A549 (cell line): ENCODE results near the gene RPRD1A. TPM values are rescaled to one million over a fixed set of nuclear protein-coding genes. Genes with fewer than 3 reads are reported as not detected.

Experiments
- ATAC-seq, 2 experiments: fragments of 200-7000 bp in 1 of 2; fragments of >200 bp in 1 of 2; cut with Nextera tagmentation in 1 of 2; cut with Tn5 transposase in 1 of 2; 3 replicates each; pipeline versions ENCODE4 v1.8.0 to v1.9.1; 2018 to 2020; ENCODE audit warnings: mild to moderate bottlenecking in 1 of 2, moderate library complexity in 1 of 2
- CTCF ChIA-PET: fragments of 300-600 bp; sonication (Branson Sonifier 250); formaldehyde crosslinking; extraction: SDS; loops from one replicate; lab custom pipeline; 2021; ENCODE audit warnings: antibody characterized with exemption, inconsistent platforms; lab: Yijun Ruan, JAX
- POLR2A ChIA-PET: fragments of 350-600 bp; formaldehyde crosslinking; extraction: SDS; loops from one replicate; lab custom pipeline; 2021; ENCODE audit warnings: antibody characterized with exemption, inconsistent platforms; lab: Yijun Ruan, JAX
- DNase-seq, 2 experiments: peaks; one replicate each; pipeline versions ENCODE4 v3.0.0 to v3.0.0-alpha.2; 2011 to 2016; ENCODE audit warnings: low read depth in 1 of 2, low spot score in 1 of 2
- FAIRE-seq: peaks from 2 replicates; lab custom pipeline; 2011; peaks lifted over from hg19 to GRCh38; lab: Jason Lieb, UNC
- H3K27ac ChIP-seq, 2 experiments: fragments of >200 bp; sonication (Bioruptor Twin); formaldehyde crosslinking; 3 replicates each; pipeline ENCODE4 v1.5.1; 2016 to 2017
- H3K4me1 ChIP-seq: fragments of >200 bp; sonication (Bioruptor Twin); formaldehyde crosslinking; 3 replicates; pipeline ENCODE4 v1.6.1; 2016
- H3K4me2 ChIP-seq: fragments of >200 bp; sonication (Bioruptor Twin); formaldehyde crosslinking; 3 replicates; pipeline ENCODE4 v1.6.1; 2016
- H3K4me3 ChIP-seq: fragments of >200 bp; sonication (Bioruptor Twin); formaldehyde crosslinking; 3 replicates; pipeline ENCODE4 v1.5.1; 2016
- H3K9me3 ChIP-seq: fragments of >200 bp; sonication (Bioruptor Twin); formaldehyde crosslinking; 3 replicates; pipeline ENCODE4 v1.6.1; 2016
- CBX2 ChIP-seq: fragments of 200-600 bp; sonication (generic); IDR thresholded peaks from 2 replicates; pipeline ENCODE4 v1.6.1; 2016; ENCODE audit warnings: low read depth, mild to moderate bottlenecking, borderline replicate concordance
- CEBPB ChIP-seq, 2 experiments: fragments of >200 bp in 1 of 2; sonication (Bioruptor Twin) in 1 of 2; formaldehyde crosslinking in 1 of 2; IDR thresholded peaks; 2 replicates each; pipeline ENCODE4 v1.6.1; 2012 to 2016
- EHMT2 ChIP-seq: fragments of 200-600 bp; sonication (generic); IDR thresholded peaks from 2 replicates; pipeline ENCODE4 v1.6.1; 2016; ENCODE audit warnings: antibody characterized with exemption, low read depth, mild to moderate bottlenecking, moderate library complexity
- EP300 ChIP-seq, 2 experiments: fragments of >200 bp; sonication (Bioruptor Twin); formaldehyde crosslinking; IDR thresholded peaks; 2 replicates in 1 of 2; 3 replicates in 1 of 2; pipeline ENCODE4 v1.6.1; 2016 to 2017
- FOXS1 ChIP-seq: fragments of 250-450 bp; sonication (Bioruptor Pico); IDR thresholded peaks from 2 replicates; pipeline ENCODE4 v1.5.0; 2020; ENCODE audit warnings: mild to moderate bottlenecking, moderate library complexity
- GATA3 ChIP-seq: IDR thresholded peaks from 2 replicates; pipeline ENCODE4 v1.6.1; 2012; ENCODE audit warnings: borderline replicate concordance
- HDAC2 ChIP-seq: fragments of 200-600 bp; sonication (generic); IDR thresholded peaks from 2 replicates; pipeline ENCODE4 v1.6.1; 2016
- HOXB5 ChIP-seq: fragments of 250-450 bp; sonication (Bioruptor Pico); IDR thresholded peaks from 2 replicates; pipeline ENCODE4 v1.5.0; 2020; ENCODE audit warnings: mild to moderate bottlenecking, moderate library complexity
- JUNB ChIP-seq: fragments of >200 bp; sonication (Bioruptor Twin); formaldehyde crosslinking; IDR thresholded peaks from 2 replicates; pipeline ENCODE4 v1.6.1; 2016
- RAD21 ChIP-seq, 2 experiments: fragments of >200 bp in 1 of 2; sonication (Bioruptor Twin) in 1 of 2; formaldehyde crosslinking in 1 of 2; IDR thresholded peaks in 1 of 2; conservative IDR thresholded peaks in 1 of 2; 2 replicates in 1 of 2; 3 replicates in 1 of 2; pipeline ENCODE4 v1.6.1; 2012 to 2018; ENCODE audit warnings: inconsistent platforms in 1 of 2
- RFX5 ChIP-seq: fragments of 450-650 bp; IDR thresholded peaks from 2 replicates; pipeline ENCODE4 v1.7.1; 2014; ENCODE audit warnings: antibody characterized with exemption, mild to moderate bottlenecking, moderate library complexity
- SREBF2 ChIP-seq: fragments of 450-650 bp; IDR thresholded peaks from 2 replicates; pipeline ENCODE4 v1.6.1; 2014; ENCODE audit warnings: mild to moderate bottlenecking, moderate library complexity
- ZC3H11A ChIP-seq: fragments of 450-650 bp; IDR thresholded peaks from 2 replicates; pipeline ENCODE4 v1.6.1; 2014; ENCODE audit warnings: antibody characterized with exemption, mild to moderate bottlenecking
- ZNF302 ChIP-seq: fragments of 250-450 bp; sonication (Bioruptor Pico); IDR thresholded peaks from 2 replicates; pipeline ENCODE4 v1.9.0; 2021; ENCODE audit warnings: inconsistent platforms, mild to moderate bottlenecking, moderate library complexity
- WGBS: methylation state at CpG from one replicate; pipeline ENCODE4 v1.1.6; 2017; ENCODE audit errors: missing lambda C conversion rate; 5-methylcytosine and 5-hydroxymethylcytosine counted together
- polyA plus RNA-seq, 4 experiments: library from polyadenylated mRNA; depleted of rRNA in 3 of 4; stranded (reverse); fragments of >200 nt; fragmentation: RNase III in 1 of 4; extraction: RNeasy Plus Mini Kit Qiagen cat#74134 plus additional on column Dnase treatment in 1 of 4; gene quantifications; 2 replicates in 3 of 4; 3 replicates in 1 of 4; pipeline ENCODE4 v1.2.3, GENCODE V29; 2011 to 2017
- TF ChIP-seq, protein P1 (sequence below): fragments of >200 bp; sonication (Bioruptor Twin); formaldehyde crosslinking; IDR thresholded peaks from 3 replicates; pipeline ENCODE4 v1.6.1; 2016
- TF ChIP-seq, protein P2 (sequence below): fragments of 450-650 bp; IDR thresholded peaks from 2 replicates; pipeline ENCODE4 v1.6.1; 2014; ENCODE audit warnings: antibody characterized with exemption
- TF ChIP-seq, protein P3 (sequence below): fragments of >200 bp; sonication (Bioruptor Twin); formaldehyde crosslinking; IDR thresholded peaks from 3 replicates; pipeline ENCODE4 v1.5.1; 2016
- TF ChIP-seq, protein P4 (sequence below): IDR thresholded peaks from 2 replicates; pipeline ENCODE4 v1.6.1; 2012; ENCODE audit warnings: low read depth, borderline replicate concordance

Gene RPRD1A
- polyA plus RNA-seq, 2 of the 4 experiments (the other 2 are of a cell fraction), result 25.8 to 58.2 TPM

DNA sequence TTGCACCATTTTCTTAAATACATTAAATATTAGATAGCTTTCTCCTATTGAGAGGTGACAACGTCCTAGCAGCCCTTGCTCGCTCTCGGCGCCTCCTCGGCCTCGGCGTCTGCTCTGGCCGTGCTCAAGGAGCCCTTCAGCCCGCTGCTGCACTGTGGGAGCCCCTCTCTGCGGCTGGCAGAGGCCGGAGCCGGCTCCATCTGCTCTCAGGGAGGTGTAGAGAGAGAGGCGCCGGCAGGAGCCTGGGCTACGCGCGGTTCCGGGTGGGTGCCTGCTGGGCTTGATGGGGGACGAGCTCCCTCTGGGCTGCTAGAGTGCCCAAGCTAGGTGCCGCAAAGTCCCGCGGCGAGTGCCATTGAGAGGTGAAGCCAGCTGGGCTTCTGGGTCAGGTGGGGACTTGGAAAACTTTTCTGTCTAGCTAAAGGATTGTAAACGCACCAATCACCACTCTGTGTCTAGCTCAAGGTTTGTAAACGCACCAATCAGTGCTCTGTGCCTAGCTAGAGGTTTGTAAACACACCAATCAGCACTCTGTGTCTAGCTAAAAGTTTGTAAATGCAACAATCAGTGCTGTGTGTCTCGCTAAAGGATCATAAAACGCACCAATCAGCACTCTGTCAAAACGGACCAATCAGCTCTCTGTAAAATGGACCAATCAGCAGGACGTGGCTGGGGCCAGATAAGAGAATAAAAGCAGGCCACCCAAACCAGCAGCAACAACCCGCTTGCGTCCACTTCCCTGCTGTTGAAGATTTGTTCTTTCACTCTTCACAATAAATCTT, 3.1 kb downstream of the RPRD1A start:
- Histone ChIP-seq H3K4me2 (no peak overlapping the region), H3K4me3 (no peak overlapping the region), H3K9me3 (no peaks in the 10 kb centered on the region), H3K27ac (no peak overlapping the region), H3K4me1 (peaks cover 6% of the 10 kb centered on the region; the same call in 1 of the 3 replicates)
- DNase-seq (no peak), ATAC-seq (no peak), FAIRE-seq (no peak)
- WGBS, result 96% methylated on average over 23 of the region's 31 CpGs
- POLR2A ChIA-PET, result no interaction called here
- TF ChIP-seq RFX5, result no peak
- no peak for TF ChIP-seq HOXB5 (CRISPR knock-in tag)
- no peak for TF ChIP-seq GATA3
- CTCF ChIA-PET, result interaction anchor here (2.4 kb wide), 1 partner anchor 46 kb away, joined by 7 read pairs; no protein-coding TSS in a partner anchor

DNA sequence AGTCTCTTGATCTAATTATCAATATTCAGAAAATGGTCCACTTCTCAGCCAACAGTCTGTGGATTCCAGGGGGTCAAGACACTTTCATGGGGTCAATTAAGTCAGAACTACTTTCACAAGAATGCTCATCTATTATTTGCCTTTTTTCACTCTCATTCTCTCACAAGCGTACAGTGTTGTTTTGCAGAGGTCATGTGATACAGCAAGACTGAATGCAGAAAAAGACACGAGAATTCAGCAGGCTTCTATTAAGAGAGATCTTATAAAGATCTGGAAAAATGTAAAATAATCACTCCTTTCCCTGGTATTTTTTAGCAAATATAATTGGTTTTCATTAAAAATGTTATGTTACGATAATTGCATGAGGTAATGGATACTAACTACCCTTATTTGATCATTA, 8.7 kb downstream of the RPRD1A start:
- DNase-seq, result no peak
- H3K9me3 ChIP-seq, result no peaks in the 10 kb centered on the region
- no peak for ATAC-seq
- H3K27ac ChIP-seq, result no peak overlapping the region
- no peak for FAIRE-seq
- no peak overlapping the region for H3K4me2 ChIP-seq
- ChIA-PET CTCF (no interaction called here), POLR2A (no interaction called here)
- TF ChIP-seq ZNF302 (CRISPR knock-in tag) (no peak), EHMT2 (no peak), RAD21 (conservative IDR thresholded peaks at IDR 0.05 in 1 of 2, IDR thresholded peaks at IDR 0.05 in 1 of 2) (no peak), CBX2 (no peak), CEBPB (IDR thresholded peaks at IDR 0.05) (no peak), EP300 (IDR thresholded peaks at IDR 0.05) (no peak)
- TF ChIP-seq, protein P1, sequence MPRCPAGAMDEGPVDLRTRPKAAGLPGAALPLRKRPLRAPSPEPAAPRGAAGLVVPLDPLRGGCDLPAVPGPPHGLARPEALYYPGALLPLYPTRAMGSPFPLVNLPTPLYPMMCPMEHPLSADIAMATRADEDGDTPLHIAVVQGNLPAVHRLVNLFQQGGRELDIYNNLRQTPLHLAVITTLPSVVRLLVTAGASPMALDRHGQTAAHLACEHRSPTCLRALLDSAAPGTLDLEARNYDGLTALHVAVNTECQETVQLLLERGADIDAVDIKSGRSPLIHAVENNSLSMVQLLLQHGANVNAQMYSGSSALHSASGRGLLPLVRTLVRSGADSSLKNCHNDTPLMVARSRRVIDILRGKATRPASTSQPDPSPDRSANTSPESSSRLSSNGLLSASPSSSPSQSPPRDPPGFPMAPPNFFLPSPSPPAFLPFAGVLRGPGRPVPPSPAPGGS, result no peak
- TF ChIP-seq, protein P2, sequence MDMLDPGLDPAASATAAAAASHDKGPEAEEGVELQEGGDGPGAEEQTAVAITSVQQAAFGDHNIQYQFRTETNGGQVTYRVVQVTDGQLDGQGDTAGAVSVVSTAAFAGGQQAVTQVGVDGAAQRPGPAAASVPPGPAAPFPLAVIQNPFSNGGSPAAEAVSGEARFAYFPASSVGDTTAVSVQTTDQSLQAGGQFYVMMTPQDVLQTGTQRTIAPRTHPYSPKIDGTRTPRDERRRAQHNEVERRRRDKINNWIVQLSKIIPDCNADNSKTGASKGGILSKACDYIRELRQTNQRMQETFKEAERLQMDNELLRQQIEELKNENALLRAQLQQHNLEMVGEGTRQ, result no peak
- TF ChIP-seq, protein P3, sequence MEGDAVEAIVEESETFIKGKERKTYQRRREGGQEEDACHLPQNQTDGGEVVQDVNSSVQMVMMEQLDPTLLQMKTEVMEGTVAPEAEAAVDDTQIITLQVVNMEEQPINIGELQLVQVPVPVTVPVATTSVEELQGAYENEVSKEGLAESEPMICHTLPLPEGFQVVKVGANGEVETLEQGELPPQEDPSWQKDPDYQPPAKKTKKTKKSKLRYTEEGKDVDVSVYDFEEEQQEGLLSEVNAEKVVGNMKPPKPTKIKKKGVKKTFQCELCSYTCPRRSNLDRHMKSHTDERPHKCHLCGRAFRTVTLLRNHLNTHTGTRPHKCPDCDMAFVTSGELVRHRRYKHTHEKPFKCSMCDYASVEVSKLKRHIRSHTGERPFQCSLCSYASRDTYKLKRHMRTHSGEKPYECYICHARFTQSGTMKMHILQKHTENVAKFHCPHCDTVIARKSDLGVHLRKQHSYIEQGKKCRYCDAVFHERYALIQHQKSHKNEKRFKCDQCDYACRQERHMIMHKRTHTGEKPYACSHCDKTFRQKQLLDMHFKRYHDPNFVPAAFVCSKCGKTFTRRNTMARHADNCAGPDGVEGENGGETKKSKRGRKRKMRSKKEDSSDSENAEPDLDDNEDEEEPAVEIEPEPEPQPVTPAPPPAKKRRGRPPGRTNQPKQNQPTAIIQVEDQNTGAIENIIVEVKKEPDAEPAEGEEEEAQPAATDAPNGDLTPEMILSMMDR, result no peak
- H3K4me3 ChIP-seq, result no peak overlapping the region
- no peaks in the 10 kb centered on the region for H3K4me1 ChIP-seq
- WGBS, result 94% methylated on average over 3 of the region's 3 CpGs

DNA sequence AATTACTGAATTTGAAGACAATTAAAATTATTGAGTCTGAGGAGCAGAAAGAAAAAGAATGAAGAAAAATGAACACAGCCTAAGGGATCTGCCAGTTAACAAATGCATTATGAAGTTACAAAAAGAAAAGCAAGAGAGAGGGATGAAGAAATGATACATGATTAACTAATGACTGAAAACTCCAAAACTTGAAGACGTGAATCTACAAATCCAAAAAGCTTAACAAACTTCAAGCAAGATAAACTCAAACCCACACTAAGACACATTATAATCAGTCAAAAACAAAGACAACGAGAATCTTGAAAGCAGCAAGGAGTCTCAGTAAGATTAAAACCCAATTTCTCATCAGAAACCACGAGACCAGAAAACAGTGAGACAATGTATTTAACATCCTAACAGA, 15.6 kb downstream of the RPRD1A start:
- CTCF ChIA-PET, result interaction anchor here (0.6 to 0.9 kb wide), 2 partner anchors 40 to 296 kb away, joined by 3 to 4 read pairs; no protein-coding TSS in a partner anchor
- no peak for DNase-seq
- TF ChIP-seq FOXS1 (no peak), HDAC2 (no peak), JUNB (no peak), SREBF2 (no peak), ZC3H11A (no peak)
- TF ChIP-seq, protein P4, sequence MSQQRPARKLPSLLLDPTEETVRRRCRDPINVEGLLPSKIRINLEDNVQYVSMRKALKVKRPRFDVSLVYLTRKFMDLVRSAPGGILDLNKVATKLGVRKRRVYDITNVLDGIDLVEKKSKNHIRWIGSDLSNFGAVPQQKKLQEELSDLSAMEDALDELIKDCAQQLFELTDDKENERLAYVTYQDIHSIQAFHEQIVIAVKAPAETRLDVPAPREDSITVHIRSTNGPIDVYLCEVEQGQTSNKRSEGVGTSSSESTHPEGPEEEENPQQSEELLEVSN, result no peak
- TF ChIP-seq, all 56 proteins: peak for 0
- Histone ChIP-seq H3K4me3 (no peak overlapping the region), H3K27ac (no peak overlapping the region), H3K4me1 (no peaks in the 10 kb centered on the region), H3K9me3 (peaks cover 8% of the 10 kb centered on the region; the same call in 2 of the 3 replicates), H3K4me2 (no peak overlapping the region)
- WGBS, result 83% methylated on average over 3 of the region's 3 CpGs
- FAIRE-seq, result no peak
- ATAC-seq, result no peak
- POLR2A ChIA-PET, result no interaction called here
